NCI-H128 (cell line): ENCODE data around the gene CRNN.

ENCODE experiments used
- DNase-seq: peaks from one replicate; lab custom pipeline; 2025; ENCODE audit not compliant: unreplicated experiment; lab: John Stamatoyannopoulos, UW

Gene CRNN

DNA sequence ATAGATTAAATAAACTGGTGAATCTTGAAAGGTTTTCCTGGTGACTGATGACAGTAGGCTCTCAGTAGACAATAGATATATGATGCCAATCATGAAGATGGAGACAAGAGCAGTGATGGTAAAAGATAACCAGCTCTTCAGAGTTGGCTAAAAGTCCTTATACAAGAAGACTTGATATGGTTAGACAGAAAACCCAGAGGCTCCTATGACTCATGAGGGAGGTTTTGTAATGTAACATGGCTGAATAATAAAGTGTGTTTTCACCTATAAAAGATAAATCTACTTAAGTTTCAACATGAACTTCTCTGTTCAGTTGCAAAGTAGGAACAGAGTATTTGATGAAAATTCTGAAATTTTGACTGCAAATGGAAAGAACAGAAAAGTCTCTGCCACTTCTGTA is 12.7 kb upstream of the CRNN start:
- DNase-seq = no peak

DNA sequence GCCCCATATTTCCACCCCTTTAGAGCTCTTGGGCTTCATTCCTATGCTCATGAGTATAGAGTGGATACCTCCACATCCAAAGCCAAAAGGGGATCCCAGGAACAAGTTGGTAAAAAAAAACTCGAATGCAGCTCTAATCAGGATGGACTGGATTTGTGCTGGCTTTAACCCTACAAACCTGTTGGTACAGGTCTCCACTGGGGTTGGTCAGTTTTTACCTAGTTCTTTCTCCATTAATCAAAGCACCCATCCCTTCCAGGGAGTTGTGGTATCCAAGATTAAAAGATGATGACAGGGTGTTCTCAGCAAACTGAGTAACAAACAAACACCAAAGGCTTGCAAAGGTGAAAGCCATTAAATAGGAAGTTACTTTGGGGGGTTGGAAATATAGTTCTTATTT is 5.9 kb upstream of the CRNN start:
- DNase-seq = no peak

DNA sequence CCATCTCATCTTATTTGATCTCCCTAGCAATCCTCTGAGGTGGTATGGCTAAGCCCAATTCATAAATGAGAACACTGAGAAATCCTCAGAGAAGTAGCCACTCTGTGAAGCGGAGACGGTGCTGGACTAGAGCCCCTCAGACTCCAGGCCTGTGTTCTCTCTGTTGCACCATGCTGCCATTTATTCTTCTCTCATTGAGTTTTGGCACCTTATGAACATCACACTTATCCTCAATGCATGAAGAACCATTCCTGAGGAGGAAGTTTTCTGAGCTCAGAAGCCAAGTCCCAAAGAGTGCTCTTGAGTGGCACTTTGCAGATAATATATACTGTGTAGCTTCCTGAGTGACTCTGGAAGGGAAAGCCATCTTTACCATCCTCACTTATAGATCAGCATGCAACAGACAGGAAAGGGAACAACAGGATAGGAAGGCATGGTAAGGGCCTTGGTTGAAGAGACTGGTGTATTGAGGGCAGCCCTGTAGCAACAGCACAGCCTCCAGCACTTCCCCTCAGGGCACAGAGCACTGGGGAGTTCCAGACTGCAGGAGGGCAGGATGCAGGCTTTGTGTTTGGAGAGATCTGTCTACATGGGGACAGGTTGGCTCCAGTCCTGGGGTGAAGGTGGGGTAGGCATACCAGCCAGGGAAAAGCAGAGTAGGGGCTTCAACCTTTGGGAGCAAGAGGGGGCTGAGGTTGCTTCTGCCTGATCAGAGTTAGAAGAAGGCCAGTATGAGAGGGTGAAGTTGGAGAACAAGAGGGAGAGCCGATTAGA is 1.6 kb upstream of the CRNN start:
- DNase-seq = no peak

DNA sequence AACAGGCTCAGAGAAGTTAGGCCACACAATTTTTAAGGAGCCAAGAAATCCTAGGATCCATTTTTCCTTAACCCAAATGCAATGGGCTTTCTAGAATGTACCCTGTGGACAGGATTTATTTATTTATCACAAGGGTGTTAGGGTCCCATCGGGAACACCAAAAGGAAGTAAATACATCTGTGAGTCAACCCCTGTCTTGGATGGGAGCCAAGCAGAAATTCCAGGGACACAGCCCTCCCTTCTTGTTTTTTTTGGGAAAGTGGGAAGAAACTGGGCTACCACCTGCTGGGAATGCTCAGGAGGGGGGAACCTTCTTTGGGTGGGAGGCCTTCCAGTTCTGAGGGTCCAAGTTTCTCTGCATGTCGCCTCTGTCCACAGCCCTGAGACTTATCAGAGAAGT is 1.3 kb downstream of the CRNN start:
- no peak for DNase-seq

DNA sequence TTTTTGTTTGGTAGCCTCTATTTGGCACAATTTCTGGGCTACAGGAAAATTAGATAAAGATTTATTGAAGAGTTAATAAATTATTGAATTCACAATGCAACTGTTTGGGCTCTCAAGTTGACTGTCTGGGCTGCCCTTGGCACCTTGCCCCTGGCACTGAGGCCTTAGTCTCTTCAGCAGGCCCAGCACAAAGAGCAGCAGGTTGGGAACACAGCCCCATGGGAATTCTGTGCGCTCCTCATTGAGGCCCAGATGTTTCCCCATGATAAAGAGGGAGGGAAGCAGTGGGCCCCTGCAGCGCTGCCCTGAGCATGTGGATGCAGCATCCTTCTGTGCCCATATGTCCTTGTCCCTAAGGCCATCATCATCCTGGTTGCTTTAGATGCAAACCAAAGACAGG is 2.9 kb downstream of the CRNN start:
- no peak for DNase-seq

DNA sequence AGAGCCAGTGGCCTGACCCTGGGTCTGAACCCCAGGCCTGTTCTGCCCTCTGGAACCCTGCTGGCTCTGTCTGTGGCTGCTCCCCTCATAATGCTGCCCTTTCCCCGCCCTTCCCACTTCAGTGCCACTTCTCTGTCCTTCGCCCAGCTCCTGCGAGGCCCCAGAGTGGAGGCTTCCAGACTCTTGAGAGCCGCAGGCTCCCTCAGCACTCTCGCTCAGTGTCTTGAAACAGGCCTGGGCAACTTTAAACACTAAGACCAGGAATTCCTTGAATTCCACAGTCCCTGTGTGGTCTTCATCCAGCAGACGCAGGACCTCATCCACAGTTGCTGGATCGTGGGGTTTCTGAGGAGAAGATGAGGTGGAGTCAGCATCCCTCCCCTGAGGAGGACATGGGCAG is 3.5 kb downstream of the CRNN start:
- DNase-seq = no peak

DNA sequence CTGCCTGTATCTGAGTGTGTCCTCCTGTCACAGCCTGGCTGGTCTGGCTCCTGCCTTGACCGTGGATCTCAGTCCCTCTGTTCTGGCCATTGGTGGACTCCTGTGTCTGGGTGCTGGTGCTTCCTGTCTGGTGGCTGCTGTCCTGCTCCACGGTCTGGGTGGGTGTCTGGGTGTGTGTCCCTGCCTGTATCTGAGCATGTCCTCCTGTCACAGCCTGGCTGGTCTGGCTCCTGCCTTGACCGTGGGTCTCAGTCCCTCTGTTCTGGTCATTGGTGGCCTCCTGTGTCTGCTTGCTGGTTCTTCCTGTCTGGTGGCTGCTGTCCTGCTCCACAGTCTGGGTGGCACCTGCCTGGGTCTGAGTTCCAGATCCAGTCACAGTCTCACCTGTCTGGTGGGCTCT is 4.0 kb downstream of the CRNN start:
- no peak for DNase-seq

DNA sequence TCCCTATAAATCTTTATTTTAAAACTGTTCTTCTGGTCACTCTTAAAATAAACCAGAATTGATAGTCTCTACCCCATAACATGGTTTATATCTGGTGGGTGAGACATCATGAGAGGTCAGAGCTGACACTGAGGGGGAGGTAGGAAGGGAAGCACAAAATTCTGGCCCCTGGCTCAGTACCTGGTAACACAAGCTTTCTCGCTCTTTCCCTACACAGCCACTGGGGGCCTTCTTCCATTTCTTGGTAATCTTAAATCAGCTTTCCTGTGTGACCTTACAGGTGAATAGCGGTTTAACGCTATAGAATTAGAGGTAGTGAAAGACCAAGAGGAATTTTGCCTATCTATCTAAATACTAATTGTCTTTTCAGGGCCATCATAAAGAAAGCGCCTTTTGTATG is 5.4 kb downstream of the CRNN start:
- DNase-seq = no peak

DNA sequence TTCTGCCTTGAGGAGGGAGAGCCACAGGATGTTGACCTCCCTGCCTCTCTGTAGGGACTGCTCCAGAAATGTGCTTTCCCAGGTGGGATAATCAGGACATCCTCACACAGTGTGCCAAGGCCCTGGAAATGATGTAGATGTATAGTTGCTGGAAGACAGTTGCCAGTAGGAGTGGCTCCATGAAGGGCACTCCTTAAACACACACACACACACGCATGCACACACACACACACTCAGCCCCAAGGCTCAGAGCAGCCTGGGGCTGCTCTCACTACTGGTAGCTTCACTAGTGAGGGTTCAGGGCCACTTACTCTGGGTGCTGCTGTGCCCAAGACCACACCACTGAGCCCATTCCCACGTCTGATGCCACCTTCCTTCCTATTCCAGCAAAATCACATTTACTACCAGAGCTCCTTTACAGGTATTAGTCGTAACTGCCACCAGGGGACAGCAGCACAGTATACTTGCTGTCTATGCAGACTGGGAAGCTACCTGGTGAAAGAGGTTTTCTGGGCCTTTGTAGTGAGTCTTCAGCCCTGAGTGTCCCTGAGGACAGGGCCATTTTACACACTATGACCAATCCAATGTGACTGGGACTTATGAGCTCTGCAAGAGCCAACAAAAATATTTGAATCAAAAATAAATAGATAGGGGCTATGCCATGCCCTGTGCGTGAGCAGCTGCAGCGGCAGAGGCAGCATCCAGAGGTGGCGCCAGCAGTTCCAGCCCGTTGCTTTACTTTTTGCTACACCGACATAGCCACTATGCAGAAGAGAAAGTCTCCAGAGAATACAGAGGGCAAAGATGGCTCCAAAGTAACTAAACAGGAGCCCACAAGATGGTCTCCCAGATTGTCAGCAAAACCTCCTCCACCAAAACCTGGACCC is 15.0 kb downstream of the CRNN start:
- DNase-seq = no peak

DNA sequence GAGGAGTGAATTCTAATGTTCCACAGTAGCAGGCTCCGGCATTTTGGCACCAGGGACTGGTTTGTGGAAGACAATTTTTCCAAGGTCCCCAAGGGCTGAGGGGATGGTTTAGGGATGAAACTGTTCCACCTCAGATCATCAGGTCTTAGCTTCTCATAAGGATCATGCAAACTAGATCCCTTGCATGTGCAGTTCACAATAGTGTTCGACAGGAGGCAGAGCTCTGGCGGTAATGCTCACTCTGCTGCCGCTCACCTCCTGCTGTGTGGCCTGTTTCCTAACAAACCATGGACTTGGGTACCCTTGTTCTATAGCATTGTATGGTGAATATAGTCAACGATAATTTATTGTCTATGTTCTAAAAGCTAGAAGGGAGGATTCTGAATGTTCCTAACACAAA is 16.6 kb downstream of the CRNN start:
- DNase-seq = no peak

DNA sequence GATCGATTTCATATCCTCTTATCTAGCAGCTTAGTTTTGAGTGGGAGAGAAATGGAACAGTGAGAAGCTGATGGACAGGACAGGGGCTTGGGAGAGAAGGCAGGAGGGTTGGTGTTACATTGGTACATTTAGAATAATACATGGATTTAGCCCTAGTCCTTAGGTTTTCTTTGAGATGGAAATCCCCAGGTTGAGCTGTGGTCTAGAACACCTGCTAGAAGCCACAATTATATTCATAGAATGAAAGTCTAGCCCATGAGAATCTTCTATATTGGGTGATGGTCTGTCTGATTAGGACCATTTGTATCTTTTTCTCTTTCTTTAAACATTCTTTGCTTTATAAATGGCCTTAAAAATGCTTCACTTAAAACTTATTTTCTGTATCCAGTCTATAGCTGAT is 19.9 kb downstream of the CRNN start:
- no peak for DNase-seq

DNA sequence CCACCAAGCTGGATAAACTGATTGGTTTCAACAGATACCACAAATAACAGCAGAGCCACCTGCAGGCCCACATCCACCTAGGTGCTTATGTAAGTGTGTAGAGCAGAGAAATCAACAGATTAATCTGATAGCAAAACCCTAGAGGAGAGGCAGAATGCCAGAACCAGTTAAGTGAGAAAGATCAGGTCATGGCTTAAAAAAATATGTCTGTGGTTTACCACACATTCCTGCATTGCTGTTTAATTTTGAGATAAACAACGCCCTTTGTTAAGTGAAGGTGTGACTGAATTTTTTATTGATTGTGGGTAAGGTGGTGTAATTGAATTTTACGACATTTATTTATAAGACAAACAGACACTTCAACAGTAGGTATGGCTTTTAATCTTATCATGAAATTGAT is 21.2 kb downstream of the CRNN start:
- no peak for DNase-seq

DNA sequence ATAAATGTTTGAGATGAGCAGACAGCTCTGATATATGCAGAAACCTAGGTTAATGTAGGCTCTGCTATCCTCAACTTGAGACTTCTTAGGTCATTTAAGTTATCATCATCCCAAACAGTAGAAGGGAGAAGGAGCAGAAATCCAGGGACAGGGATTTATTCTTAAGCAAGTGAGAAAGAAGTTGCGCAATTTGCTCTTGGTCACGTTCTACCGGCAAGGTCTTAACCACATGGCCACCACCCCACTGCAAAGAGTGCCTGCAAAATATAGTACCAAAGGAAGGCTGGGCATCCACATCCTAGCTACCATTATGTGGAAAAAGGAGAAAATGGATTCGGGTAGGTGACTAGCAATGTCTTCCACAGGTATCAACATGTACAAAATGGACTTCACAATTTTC is 25.2 kb downstream of the CRNN start:
- no peak for DNase-seq

DNA sequence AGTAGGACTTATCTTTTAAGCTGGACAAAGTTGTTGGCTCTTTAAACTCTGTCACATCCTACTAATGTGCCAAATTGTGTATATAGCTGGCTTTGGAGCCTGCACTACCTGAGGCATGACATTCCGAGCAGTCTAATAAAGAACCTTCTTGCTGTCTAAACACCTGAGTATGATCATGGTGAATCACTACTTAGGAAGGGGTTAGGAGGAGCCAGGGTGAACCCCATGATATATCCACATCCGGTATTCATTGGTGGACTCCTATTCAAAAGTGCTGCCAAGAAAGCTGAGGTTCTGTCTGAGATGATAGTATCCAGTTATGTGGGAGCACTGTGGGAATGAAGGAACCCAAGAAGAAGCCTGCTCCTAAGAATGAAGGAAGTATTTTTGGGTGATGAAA is 27.1 kb downstream of the CRNN start:
- DNase-seq = no peak

DNA sequence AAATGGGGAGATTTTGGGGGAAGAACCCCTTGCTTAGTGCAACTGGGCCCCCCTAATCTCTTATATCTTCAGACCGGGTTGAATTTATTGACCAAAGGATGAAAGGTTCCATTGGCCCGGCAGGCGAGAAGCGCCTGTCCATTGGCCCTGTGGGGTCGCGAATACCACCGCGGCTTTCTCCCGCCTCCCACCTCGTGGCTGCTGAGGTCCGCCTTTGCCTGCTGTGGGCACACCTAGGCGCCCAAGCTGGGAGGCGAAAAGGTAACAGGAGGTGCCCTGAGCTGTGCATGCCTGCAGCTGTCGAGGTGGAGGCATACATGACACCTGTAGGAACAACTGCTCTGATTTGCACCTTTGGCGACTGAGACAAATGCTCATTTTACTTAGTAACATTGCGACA is 33.1 kb downstream of the CRNN start:
- no peak for DNase-seq

DNA sequence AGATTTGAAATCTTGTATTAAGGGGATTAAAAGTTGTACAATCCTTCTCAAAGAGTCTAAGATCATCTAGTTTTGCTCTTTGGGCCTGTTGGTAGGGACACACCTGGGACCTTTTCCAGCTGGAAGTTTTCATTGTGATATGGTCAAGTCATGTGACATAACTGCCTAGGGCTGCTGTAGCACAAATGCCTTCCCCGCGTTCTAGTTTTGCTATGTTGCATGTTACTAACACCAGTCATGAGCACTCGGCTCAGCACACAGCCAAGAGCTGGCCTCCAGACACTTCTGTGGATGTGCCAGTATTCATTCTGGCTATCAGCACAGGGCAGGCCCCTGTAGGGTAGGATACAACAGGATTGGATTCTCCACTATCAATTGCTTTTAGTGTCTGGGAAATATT is 39.6 kb downstream of the CRNN start:
- no peak for DNase-seq

DNA sequence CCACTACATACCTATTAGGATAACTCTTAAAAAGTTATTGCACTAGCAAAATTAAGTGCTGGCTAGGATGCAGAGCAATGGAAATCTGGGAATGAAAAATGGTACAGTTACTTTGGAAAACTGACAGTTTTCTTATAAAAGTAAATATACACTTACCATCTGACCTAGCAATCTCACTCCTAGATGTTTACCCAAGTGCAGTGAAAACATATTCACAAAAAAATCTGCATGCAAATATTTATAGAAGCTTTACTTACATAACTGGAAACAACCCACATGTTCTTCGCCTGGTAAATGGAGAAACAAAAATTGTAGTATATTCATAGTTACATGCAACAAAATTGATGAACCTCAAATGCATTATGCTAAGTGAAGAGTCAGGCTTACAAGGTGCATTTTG is 41.4 kb downstream of the CRNN start:
- no peak for DNase-seq

DNA sequence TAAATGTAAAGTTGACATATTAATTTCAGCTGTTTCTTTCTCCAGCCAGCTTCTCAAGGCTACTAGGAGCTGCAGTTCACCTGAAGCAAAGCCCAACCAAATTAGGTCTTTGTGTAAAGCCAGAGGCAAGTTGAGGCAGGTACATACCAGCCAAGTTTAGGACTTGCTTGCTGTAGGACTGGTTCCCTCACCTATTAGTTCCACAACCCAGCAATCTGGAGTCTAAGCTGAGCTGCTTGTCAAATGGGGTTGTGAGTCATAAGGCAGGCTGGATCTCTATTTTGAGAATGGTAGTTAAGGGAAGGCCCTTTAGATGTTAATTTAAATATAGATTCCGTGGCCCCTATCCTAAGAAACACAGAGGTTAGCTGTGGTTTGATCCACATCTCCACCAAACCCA is 46.6 kb downstream of the CRNN start:
- no peak for DNase-seq

DNA sequence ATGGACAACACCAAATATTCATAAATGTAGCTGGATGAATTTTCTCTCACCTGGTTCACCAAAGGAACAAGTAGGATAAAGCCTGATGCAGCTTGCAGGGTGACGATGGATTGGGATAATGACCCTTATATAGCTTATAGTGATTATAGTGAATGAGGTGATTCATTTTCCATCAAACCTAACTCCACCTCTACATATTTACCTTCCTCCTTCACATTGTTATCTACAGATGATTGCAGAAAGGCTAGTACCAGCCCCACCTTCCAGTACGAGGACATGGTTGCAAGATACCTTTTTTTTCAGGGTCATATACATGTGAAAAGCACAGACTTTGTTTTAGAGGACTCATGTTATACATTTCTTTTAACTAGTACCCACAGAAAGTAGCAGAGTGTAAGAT is 54.2 kb downstream of the CRNN start, which contains the start of gene FLG2:
FLG2 (minus strand) TSS at position 101 of the 400 bp plus-strand sequence. CDS start 1,122 bp downstream, outside the sequence.
- DNase-seq = no peak
